DMS 273 (cell line): ENCODE data around the gene RTTN.
"Not testable (repeated sequence)": the region's sequence is repeated elsewhere in the genome, so short reads cannot be mapped to it uniquely, and the experiment has no call there.

ENCODE experiments used
- DNase-seq: peaks from one replicate; lab custom pipeline; 2025; ENCODE audit not compliant: unreplicated experiment; lab: John Stamatoyannopoulos, UW

RTTN gene

GRCh38 chr18:70151614-70152013, 53.9 kb downstream of the RTTN start:
- DNase-seq: no peak

DNA sequence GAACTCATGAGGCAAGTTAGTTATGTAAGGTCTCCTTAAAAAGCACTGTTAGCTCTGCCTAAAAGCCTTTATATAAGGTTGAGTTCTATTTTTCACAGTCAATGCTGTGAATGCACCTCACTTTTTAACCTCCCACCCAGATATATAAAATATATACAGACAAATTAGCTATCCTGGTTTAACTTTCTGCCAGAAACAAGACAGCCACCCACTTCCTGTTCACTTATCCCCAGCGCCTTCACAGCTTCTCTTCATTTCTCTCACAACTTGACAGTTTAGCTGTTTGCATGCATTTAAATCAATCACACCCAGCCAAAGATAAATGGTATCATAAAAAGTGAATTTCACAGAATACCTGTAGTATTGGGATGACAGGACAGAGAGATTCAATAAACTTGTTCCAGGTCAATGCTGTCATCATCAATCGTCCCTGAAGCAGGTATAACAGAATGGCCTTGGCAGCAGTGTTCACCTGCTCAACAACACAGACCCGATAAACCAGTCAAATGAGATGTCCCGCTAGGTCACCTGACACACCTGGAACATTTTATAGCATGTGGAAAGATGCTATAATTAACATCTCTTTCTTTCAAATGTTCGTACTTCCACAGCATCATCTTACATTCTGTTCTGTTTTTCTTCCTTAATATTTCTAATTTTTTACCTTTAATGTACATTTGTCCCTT, 55.7 kb downstream of the RTTN start:
- no peak for DNase-seq

- no peak for DNase-seq
These were observed 56.3 kb downstream of the RTTN start for GRCh38 chr18:70149156-70149555.

- no peak for DNase-seq
These were observed 57.2 kb downstream of the RTTN start for GRCh38 chr18:70148039-70148938.

DNA sequence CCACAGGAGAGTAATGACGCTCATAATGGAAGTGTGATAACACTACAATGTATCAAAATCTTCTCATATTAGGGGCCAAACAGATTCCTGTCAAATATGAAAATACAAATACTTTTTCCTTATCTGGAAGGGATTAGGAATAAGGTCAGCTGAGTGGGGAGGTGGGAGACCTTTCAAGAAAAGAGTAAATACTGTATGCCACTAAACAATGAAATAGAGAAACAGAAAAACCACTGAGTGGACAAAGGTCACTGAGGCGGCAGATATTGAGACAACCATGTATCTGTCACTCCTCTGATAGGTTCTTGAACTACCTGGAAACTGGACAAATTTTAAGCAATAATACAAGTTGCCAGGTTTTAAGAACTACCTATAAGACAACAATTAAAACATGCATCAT, 59.3 kb downstream of the RTTN start:
- no peak for DNase-seq

DNA sequence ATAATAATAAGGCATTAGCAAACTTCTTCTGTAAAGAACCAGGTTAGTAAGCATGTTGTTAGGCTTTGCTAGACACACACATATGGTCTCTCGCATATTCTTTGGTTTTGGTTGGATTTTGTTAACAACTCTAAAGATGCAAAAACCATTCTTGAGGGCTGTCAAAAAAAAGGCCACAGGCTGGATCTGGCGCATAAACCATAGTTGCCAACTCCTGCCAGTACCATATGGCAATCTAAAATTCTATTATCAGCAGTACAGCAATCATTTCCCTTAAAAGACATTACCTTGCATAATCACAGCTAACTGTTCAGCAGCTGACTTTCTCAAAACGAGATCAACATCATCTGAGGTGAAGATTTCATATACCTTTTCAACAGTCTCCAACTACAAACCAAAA, 63.5 kb downstream of the RTTN start:
- peak; percentile 30 for DNase-seq

DNA sequence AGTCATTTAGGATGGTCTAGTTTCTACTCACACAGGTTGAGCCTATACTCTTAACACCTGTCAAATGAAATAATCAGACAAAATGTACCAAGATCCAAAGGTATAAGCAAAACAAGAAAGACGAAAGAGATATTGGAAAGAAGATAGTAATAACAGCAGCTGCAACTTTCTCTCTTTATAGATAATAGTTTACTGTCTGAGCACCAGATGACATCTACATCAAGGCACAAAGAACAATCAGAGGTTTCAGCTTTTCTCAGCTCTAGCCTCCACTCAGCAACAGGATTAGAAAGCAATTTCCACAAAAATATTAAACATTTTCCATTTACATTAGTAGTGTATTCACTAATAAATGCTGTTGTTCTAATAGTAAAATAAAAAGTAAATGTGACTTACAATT, 66.3 kb downstream of the RTTN start:
- DNase-seq: no peak

DNA sequence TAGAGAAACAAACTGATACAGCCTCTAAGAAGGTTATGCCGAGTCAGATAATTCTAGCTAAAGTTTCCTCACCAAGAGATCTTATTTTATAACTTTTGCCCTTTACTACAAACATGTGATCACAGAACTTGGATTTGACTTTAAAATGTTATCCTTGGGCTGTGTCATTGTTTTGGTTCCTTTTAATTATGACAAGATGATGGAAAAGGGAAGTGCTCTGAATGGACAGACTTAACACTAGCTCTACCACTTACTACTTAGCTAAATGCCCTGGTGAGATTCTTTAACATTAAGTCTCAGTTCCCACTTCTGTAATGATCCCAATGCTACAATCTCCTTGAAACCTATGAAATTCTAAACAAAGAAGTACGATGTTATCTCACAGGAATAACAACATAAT, 69.9 kb downstream of the RTTN start:
- DNase-seq: no peak

DNA sequence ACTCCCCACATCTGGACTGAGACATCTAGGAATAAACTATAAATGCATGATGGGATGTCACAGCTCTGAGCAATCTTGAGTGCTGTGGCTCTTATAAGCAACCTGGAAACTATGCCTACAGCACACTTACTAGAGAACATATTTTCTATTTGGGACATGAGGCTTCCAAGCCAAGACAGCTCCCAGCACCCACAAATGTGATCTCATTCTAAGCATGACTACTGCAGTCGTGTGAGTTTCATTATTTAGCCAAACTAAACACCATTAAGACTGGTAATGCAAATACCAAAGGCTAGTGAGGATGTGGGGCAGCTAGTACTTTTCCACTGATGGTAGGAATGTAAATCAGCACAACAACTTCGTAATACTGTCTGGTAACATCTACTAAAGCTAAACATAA, 72.5 kb downstream of the RTTN start:
- no peak for DNase-seq

DNA sequence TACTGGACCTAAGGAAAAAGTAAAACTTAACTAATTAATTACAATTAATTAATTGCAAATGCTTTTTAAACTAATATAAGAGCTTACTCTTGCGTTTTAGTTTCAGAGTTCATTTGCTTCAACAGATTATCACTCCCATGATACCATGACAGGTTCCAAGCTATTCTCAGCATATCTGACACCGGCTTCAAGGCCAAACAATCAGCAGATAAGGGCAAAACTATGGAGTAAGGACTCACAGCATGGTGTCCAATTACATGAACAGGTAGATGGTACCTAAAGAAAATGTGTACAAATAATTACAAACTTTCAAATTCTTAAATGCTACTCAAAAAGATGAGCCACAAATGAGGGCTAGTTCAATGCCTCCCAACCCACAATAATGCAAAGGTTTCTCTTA, 77.2 kb downstream of the RTTN start:
- DNase-seq: no peak

- peak; percentile 3 for DNase-seq
These were observed 78.1 kb downstream of the RTTN start for GRCh38 chr18:70127359-70127758.

GRCh38 chr18:70126832-70127231, 78.7 kb downstream of the RTTN start:
- DNase-seq: peak; percentile 33

DNA sequence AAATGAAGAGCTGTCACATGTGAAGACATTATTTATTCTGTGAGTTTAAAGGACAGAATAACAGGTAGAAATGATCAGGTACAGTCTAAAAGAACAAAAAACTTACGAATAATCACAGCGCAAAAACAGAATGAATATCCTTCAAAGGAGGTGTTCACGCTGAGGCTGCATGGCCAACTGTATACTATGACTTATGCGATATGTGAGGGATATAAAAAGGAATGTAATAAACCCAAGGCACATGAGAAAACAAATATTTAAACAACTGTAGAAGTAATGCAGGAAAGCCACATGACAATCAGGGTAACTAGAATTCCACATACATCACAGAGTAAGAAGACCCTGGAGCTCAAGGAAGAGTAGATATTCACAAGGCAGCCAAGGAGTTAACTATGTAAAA, 81.3 kb downstream of the RTTN start:
- no peak for DNase-seq

DNA sequence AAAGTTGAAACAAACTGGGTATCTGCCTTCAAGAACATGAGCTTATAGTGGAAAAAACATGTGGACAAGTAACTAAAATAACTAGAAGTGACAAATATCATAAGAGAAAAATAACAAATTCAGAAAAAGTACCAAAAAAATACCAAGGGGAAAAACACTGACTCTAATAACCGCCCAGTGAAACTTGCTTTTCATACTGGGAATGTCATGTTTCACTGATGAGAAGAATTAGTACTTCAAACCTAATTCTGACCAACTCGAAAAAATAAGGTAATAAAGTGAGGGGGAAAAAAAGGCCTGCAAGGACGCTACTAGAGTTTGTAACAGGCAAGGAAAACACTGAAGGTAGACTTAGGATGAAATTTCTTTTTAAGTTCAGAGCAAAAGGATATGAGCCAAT, 83.6 kb downstream of the RTTN start:
- no peak for DNase-seq

DNA sequence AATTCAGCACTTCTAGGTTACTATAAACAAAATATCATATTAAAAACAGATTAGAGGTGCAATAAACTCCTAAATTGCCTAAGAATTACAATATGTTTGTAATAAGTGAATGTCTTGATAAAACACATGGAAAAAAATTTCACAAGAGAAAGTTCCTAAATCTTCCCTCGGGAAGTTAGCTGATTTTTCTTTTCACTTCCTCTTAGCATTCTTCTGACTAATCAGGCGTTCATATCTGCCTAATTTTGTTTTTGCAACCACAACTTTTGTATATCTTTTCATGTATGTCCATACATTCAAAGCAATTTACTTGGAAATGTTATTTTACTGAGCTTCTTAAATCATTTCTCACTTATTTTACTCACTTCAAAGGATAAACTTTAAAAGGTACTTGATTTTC, 88.5 kb downstream of the RTTN start:
- no peak for DNase-seq

DNA sequence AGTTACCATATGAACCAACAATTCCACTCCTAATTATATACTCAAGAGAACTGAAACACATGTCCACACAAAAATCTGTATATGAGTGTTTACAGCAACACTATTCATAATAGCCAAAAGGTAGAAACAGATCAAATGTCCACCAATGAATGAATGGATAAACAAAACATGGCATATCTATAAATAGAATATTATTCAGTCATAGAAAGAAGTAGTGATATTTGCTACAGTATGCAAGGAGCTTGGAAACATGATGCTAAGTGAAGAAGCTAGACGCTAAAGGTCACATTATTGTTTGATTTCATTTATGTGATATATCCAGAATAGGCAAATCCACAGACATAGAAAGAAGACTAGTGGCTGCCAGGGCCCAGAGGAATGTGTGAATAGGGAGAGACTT, 92.0 kb downstream of the RTTN start:
- DNase-seq: no peak

- no peak for DNase-seq
These were observed 94.8 kb downstream of the RTTN start for GRCh38 chr18:70110678-70111077.

- no peak for DNase-seq
These were observed 98.4 kb downstream of the RTTN start for GRCh38 chr18:70107091-70107490.

- DNase-seq: not testable (repeated sequence)
These were observed 102.6 kb downstream of the RTTN start for GRCh38 chr18:70102854-70103253.

DNA sequence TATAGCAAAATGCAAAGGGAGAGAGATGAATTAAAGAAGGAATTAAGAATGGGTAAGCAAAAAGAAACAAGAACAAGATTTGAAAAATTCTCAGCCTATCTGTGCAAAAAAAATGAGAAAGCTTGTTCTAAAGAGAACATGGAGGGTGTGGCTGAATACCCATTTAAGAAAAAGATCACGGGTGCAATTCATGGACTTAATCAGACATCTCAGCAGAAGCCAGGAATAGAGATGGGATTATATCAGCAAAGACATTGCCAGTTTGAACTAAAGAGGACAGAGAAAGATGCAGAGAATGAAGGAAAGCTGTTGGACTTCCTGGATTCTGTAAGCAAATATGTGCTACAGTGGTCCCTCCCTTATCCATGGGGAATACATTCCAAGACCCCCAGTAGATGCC, 115.6 kb downstream of the RTTN start:
- DNase-seq: no peak

GRCh38 chr18:70086085-70086484, 119.4 kb downstream of the RTTN start:
- no peak for DNase-seq

- no peak for DNase-seq
These were observed 119.8 kb downstream of the RTTN start for GRCh38 chr18:70085641-70086040.

DNA sequence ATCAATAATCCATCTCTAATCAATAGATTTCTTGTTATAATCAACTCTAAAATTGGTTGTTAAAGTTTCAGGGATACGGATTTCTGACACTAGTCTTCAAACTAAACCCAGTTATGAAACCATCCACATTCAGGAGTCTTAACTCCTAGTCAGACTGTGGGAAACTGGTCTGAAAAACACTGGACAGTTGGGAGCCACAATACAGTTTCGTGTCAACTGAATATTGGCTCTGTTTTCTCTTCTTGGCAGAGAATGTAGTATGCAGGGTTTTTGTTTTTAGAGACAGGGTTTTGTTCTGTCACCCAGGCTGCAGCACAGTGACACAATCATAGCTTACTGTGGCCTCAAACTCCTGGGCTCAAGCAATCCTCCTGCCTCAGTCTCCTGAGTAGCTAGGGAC, 123.1 kb downstream of the RTTN start:
- DNase-seq: no peak
